ENCODE results near the gene NRN1L.

NRN1L gene

DNA sequence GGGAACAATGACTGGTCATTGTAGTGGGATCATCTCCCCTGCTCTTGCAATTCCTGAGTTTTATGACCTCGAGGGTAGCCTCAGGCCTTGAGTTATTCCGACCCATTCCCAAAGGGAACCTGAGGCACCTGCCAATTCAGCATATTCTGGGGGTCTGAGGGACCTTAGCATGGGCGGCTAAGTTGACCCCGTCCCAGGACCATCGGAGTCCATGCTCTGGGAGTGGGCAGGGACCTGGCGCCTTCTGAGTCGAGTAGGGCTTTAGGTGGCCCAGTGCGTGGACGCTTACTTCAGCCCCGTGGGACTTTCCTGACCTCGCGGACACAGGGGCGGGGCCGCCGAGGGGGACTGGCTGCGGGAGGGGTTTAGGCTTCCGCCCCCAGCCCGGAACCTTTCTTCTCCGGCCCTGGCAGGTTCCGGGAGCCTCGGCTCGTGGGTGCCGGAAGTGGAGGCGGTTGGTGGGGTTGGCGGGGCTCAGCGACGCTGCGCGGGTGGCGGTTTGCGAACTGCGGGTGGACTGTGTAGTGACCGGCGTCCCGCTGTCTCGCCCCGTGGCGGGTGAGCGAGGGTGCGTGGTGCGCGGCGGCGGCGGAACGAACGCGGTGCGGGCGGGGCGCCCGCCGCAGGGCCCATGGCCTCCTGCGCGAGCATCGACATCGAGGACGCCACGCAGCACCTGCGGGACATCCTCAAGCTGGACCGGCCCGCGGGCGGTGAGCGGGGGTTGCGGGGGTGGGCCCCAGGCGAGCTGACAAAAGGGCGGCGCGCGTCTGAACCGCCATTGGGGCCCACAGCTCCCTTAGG is 11.9 kb upstream of the NRN1L start, which contains the start of gene EDC4:
TSS of gene EDC4 (plus strand) at position 422 of the 804 bp plus-strand sequence. CDS start at position 632, 210 bp downstream.
- peak; percentile 64 for DNase-seq
- in situ Hi-C loops (cut with HindIII; ENCODE audit: low pct_ligation_motif_present, low sequenced_read_pairs): no loop called here
- TF ChIP-seq, protein P1, sequence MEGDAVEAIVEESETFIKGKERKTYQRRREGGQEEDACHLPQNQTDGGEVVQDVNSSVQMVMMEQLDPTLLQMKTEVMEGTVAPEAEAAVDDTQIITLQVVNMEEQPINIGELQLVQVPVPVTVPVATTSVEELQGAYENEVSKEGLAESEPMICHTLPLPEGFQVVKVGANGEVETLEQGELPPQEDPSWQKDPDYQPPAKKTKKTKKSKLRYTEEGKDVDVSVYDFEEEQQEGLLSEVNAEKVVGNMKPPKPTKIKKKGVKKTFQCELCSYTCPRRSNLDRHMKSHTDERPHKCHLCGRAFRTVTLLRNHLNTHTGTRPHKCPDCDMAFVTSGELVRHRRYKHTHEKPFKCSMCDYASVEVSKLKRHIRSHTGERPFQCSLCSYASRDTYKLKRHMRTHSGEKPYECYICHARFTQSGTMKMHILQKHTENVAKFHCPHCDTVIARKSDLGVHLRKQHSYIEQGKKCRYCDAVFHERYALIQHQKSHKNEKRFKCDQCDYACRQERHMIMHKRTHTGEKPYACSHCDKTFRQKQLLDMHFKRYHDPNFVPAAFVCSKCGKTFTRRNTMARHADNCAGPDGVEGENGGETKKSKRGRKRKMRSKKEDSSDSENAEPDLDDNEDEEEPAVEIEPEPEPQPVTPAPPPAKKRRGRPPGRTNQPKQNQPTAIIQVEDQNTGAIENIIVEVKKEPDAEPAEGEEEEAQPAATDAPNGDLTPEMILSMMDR (IDR thresholded peaks at IDR 0.05; ENCODE audit: low read depth, low read length, missing control alignments): no peak
- Histone ChIP-seq H3K36me3 (replicated peaks) (peaks cover 59% of the 10 kb centered on the region), H3K27me3 (replicated peaks) (no peaks in the 10 kb centered on the region), H3K4me3 (ENCODE audit: low read depth, low read length) (peak within 1 kb of the TSS; percentile 87), H3K27ac (peak within 1 kb of the TSS; percentile 51)

DNA sequence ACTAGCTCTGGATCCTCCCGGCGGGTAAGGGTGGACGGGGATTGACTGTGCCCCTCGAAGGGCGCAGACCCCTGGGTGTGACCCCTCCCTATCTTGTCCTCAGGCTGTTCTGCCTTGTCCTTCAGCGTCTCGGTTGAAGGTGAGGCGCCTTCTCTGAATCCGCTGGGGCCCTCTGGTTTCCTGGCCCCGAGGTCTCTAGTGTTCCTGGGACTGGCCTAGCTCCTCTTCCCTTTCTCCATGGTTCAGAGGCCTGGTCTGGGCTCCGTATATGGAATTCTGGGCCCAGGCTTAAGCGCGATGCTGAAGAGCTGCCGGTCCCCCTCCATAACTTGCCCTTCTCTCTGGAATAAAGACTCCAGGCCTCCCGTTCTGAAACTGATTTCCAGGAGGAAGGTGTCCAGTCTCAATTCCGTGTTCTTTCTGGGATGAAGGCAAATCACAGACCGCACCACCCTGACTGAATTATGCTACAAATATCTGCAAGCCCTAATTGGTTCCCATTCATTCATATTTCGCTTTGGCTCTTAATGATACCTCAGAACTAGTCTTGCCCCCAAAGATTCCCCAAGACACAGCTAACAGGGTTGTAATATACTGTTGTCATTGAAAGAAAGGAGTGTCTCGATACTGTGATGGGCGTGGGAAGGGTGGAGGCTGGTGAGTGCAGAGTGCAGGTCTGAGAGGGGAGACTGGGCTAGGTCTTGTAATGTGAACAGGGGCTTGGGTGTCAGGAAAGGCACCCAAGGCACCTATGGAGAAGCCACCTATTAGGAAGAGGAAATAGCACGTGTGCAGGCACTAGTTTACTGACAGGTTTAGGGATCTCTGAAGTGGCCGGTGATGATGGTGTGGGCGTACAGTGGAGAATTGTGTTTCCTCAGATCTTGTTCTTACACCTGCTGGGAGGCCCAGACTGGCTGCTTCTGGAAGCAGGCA is 11.0 kb upstream of the NRN1L start:
- no peaks in the 10 kb centered on the region for H3K27me3 ChIP-seq (replicated peaks)
- peak overlapping the region; percentile 51 for H3K27ac ChIP-seq
- H3K36me3 ChIP-seq (replicated peaks): peaks cover 59% of the 10 kb centered on the region
- DNase-seq: no peak
- in situ Hi-C loops (cut with HindIII; ENCODE audit: low pct_ligation_motif_present, low sequenced_read_pairs): no loop called here
- TF ChIP-seq, protein P1 (IDR thresholded peaks at IDR 0.05; ENCODE audit: low read depth, low read length, missing control alignments): no peak
- peak overlapping the region; percentile 87 for H3K4me3 ChIP-seq (ENCODE audit: low read depth, low read length)

DNA sequence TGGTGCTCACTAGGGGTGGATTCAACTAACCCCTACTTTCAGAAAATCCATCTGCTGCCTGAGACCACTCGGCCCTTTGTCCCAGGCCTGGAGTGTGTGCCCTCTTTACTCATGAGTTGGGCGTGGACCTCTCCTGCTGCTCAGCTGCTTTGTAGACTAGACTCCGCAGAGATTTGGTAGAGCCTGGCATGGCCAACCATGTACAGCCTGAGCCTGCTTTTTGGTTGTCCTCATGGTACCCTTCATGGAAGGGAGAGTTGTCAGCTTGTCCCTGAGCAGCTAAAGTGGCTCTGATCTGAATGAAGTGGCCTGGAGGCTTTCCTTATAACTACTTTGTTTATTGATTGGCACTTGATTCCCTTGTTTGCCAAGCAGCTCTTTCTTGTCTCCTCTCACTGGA is 10.3 kb upstream of the NRN1L start:
- in situ Hi-C loops (cut with HindIII; ENCODE audit: low pct_ligation_motif_present, low sequenced_read_pairs): no loop called here
- DNase-seq: no peak
- TF ChIP-seq, protein P1 (IDR thresholded peaks at IDR 0.05; ENCODE audit: low read depth, low read length, missing control alignments): no peak
- Histone ChIP-seq H3K36me3 (replicated peaks) (peaks cover 59% of the 10 kb centered on the region), H3K27ac (no peak overlapping the region), H3K4me3 (ENCODE audit: low read depth, low read length) (peak overlapping the region; percentile 87), H3K27me3 (replicated peaks) (no peaks in the 10 kb centered on the region)

DNA sequence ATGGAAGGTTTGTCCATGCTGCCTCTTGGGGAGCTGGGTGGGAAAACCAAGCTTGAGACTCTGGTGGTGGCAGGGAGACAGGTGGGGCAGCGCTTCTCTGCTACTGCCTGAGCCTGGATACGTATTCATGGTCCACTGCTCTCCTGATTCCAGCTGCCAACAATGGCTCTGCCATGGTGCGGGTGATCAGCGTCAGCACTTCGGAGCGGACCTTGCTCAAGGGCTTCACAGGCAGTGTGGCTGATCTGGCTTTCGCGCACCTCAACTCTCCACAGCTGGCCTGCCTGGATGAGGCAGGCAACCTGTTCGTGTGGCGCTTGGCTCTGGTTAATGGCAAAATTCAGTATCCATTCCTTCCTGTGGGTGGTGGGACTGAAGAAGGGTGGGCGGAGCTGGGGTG is 7.6 kb upstream of the NRN1L start:
- H3K27me3 ChIP-seq (replicated peaks): no peaks in the 10 kb centered on the region

DNA sequence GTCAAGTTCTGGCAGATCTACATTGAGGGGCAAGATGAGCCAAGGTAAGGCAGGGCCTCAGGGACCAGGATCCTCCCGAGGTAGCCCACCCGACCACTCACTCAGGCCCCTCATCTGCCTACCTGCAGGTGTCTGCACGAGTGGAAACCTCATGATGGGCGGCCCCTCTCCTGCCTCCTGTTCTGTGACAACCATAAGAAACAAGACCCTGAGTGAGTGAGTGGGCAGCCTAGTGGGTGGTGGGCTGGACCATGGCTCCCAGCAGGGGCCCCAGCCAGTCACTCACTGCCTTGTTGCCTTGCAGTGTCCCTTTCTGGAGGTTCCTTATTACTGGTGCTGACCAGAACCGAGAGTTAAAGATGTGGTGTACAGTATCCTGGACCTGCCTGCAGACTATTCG is 6.5 kb upstream of the NRN1L start:
- in situ Hi-C loops (cut with HindIII; ENCODE audit: low pct_ligation_motif_present, low sequenced_read_pairs): no loop called here
- Histone ChIP-seq H3K36me3 (replicated peaks) (peaks cover 73% of the 10 kb centered on the region), H3K27ac (no peak overlapping the region), H3K27me3 (replicated peaks) (no peaks in the 10 kb centered on the region), H3K4me3 (ENCODE audit: low read depth, low read length) (no peak overlapping the region)
- TF ChIP-seq, protein P1 (IDR thresholded peaks at IDR 0.05; ENCODE audit: low read depth, low read length, missing control alignments): no peak
- DNase-seq: no peak

More for the DNA sequence above, 7.6 kb upstream of the NRN1L start:
- Histone ChIP-seq H3K36me3 (replicated peaks) (peaks cover 62% of the 10 kb centered on the region), H3K27ac (no peak overlapping the region), H3K4me3 (ENCODE audit: low read depth, low read length) (no peak overlapping the region)
- in situ Hi-C loops (cut with HindIII; ENCODE audit: low pct_ligation_motif_present, low sequenced_read_pairs): no loop called here
- TF ChIP-seq, protein P1 (IDR thresholded peaks at IDR 0.05; ENCODE audit: low read depth, low read length, missing control alignments): no peak
- no peak for DNase-seq
